Measurements from ENCODE around the gene CNTN5. TPM values are rescaled to one million over a fixed set of nuclear protein-coding genes. Genes with fewer than 3 reads are reported as not detected.

Gene CNTN5
- total RNA-seq, 4 donors from 2014 or later = not detected

GRCh38 chr11:99973993-99974392 is 953.2 kb downstream of the CNTN5 start:
- no peak for TF ChIP-seq POLR2A (IDR thresholded peaks at IDR 0.05)
- TF ChIP-seq CTCF (IDR thresholded peaks at IDR 0.05) = no peak
- no peak overlapping the region for H3K4me3 ChIP-seq (ENCODE audit: low read depth, poor library complexity, severe bottlenecking)
- DNase-seq (ENCODE audit: low spot score in 2 of 2) = no peak
- intact Hi-C loops (cut with DNase I; ENCODE audit: low total_unique reads) = no loop called here
- 56 to 64% methylated on average over 4 of the region's 4 CpGs for WGBS, 2 donors

- WGBS, 2 donors = 43 to 47% methylated on average over 2 of the region's 2 CpGs
- H3K4me3 ChIP-seq (ENCODE audit: low read depth, poor library complexity, severe bottlenecking) = no peak overlapping the region
- DNase-seq (ENCODE audit: low spot score in 2 of 2) = no peak
- TF ChIP-seq POLR2A (IDR thresholded peaks at IDR 0.05) = no peak
- no peak for TF ChIP-seq CTCF (IDR thresholded peaks at IDR 0.05)
- intact Hi-C loops (cut with DNase I; ENCODE audit: low total_unique reads) = no loop called here
These were observed 958.3 kb downstream of the CNTN5 start for GRCh38 chr11:99979042-99979441.

- H3K4me3 ChIP-seq (ENCODE audit: low read depth, poor library complexity, severe bottlenecking) = no peak overlapping the region
- TF ChIP-seq POLR2A (IDR thresholded peaks at IDR 0.05) = no peak
- no peak for TF ChIP-seq CTCF (IDR thresholded peaks at IDR 0.05)
- 32% methylated on average over 2 of the region's 2 CpGs for WGBS, 2 donors
- peak in 1 of 2 donors; percentile 26 for DNase-seq (ENCODE audit: low spot score in 2 of 2)
- intact Hi-C loops (cut with DNase I; ENCODE audit: low total_unique reads) = no loop called here
These were observed 967.2 kb downstream of the CNTN5 start for GRCh38 chr11:99987821-99988470.

GRCh38 chr11:99988471-99988837 is 967.7 kb downstream of the CNTN5 start:
- WGBS, 2 donors = 39 to 50% methylated on average over 2 of the region's 2 CpGs
- H3K4me3 ChIP-seq (ENCODE audit: low read depth, poor library complexity, severe bottlenecking) = no peak overlapping the region
- TF ChIP-seq CTCF (IDR thresholded peaks at IDR 0.05) = no peak
- TF ChIP-seq POLR2A (IDR thresholded peaks at IDR 0.05) = no peak
- DNase-seq (ENCODE audit: low spot score in 2 of 2) = no peak
- intact Hi-C loops (cut with DNase I; ENCODE audit: low total_unique reads) = no loop called here

GRCh38 chr11:100003985-100004384 is 983.2 kb downstream of the CNTN5 start:
- no peak overlapping the region for H3K4me3 ChIP-seq (ENCODE audit: low read depth, poor library complexity, severe bottlenecking)

More at GRCh38 chr11:100003985-100004384, 983.2 kb downstream of the CNTN5 start:
- WGBS, 2 donors = 76 to 86% methylated on average over 3 of the region's 3 CpGs
- intact Hi-C loops (cut with DNase I; ENCODE audit: low total_unique reads) = loop anchor here (10.0 kb wide), 1 partner anchor 649 kb away; no protein-coding TSS in a partner anchor
- TF ChIP-seq CTCF (IDR thresholded peaks at IDR 0.05) = no peak
- TF ChIP-seq POLR2A (IDR thresholded peaks at IDR 0.05) = no peak
- no peak for DNase-seq (ENCODE audit: low spot score in 2 of 2)

Measured in lower leg skin (tissue), 4 donors.